Activated effector memory CD4-positive, alpha-beta T cell treated with anti-CD3 and anti-CD28 coated beads, Interleukin-2, amount 50 U/mL, for 16 hours (primary cell): ENCODE results near the gene TRAF3.
"Not testable (repeated sequence)": the region's sequence is repeated elsewhere in the genome, so short reads cannot be mapped to it uniquely, and the experiment has no call there.

ENCODE experiments used
- DNase-seq: peaks from one replicate; pipeline ENCODE4 v3.0.0-alpha.2; 2020

Gene TRAF3

GRCh38 chr14:102926104-102926503, 148.9 kb downstream of the TRAF3 start:
- DNase-seq: no peak

- DNase-seq: not testable (repeated sequence)
Measured at GRCh38 chr14:102926840-102927239, 149.6 kb downstream of the TRAF3 start.

GRCh38 chr14:102927346-102927877, 150.2 kb downstream of the TRAF3 start:
- no peak for DNase-seq

- no peak for DNase-seq
Measured at GRCh38 chr14:102927878-102928411, 150.7 kb downstream of the TRAF3 start.

- DNase-seq: peak; percentile 89
Measured at GRCh38 chr14:102928412-102929240, 151.4 kb downstream of the TRAF3 start.

- no peak for DNase-seq
Measured at GRCh38 chr14:102929241-102930137, 152.2 kb downstream of the TRAF3 start.

- DNase-seq: no peak
Measured at GRCh38 chr14:102930138-102930752, 153.0 kb downstream of the TRAF3 start.

- no peak for DNase-seq
Measured at GRCh38 chr14:102930753-102931579, 153.7 kb downstream of the TRAF3 start.

- DNase-seq: no peak
Measured at GRCh38 chr14:102931580-102932285, 154.5 kb downstream of the TRAF3 start.

- no peak for DNase-seq
Measured at GRCh38 chr14:102932484-102933248, 155.4 kb downstream of the TRAF3 start.

GRCh38 chr14:102933618-102934231, 156.5 kb downstream of the TRAF3 start:
- no peak for DNase-seq

- no peak for DNase-seq
Measured at GRCh38 chr14:102935756-102936155, 158.5 kb downstream of the TRAF3 start.

GRCh38 chr14:102937331-102938175, 160.3 kb downstream of the TRAF3 start:
- no peak for DNase-seq

GRCh38 chr14:102938191-102938590, 160.9 kb downstream of the TRAF3 start:
- no peak for DNase-seq

- DNase-seq: no peak
Measured at GRCh38 chr14:102939329-102939728, 162.1 kb downstream of the TRAF3 start.

GRCh38 chr14:102939820-102940561, 162.7 kb downstream of the TRAF3 start:
- DNase-seq: no peak

- no peak for DNase-seq
Measured at GRCh38 chr14:102940729-102941362, 163.6 kb downstream of the TRAF3 start.
